HL-60 (cell line): ENCODE measurements around the gene MAPK1.

Source experiments
- DNase-seq, 2 experiments: peaks; one replicate each; pipeline ENCODE4 v3.0.0-alpha.2; 2010 to 2020; ENCODE audit warnings: low read depth in 1 of 2, low spot score in 1 of 2
- H3K27ac ChIP-seq: fragments of 250-450 bp; sonication (Bioruptor Pico); replicated peaks from 2 replicates; pipeline ENCODE4 v1.5.1; 2020; ENCODE audit warnings: mild to moderate bottlenecking, moderate library complexity
- H3K27me3 ChIP-seq: fragments of 250-450 bp; sonication (Bioruptor Pico); 2 replicates; pipeline ENCODE4 v1.5.1; 2021; ENCODE audit warnings: mild to moderate bottlenecking, moderate library complexity; ENCODE audit not compliant: insufficient read depth, poor library complexity, severe bottlenecking
- H3K4me3 ChIP-seq: replicated peaks from 2 replicates; pipeline ENCODE4 v1.5.1; 2011; ENCODE audit warnings: mild to moderate bottlenecking, control low read depth, low read length; ENCODE audit not compliant: insufficient read depth
- CTCF ChIP-seq: IDR thresholded peaks from one replicate; pipeline ENCODE4 v1.5.1; 2011; ENCODE audit warnings: low read length, control low read depth, inconsistent platforms; ENCODE audit not compliant: insufficient read depth
- GABPA ChIP-seq: IDR thresholded peaks from 2 replicates; pipeline ENCODE4 v1.6.1; 2012; ENCODE audit warnings: low read depth
- POLR2AphosphoS5 ChIP-seq: IDR thresholded peaks from 2 replicates; pipeline ENCODE4 v1.6.1; 2012; ENCODE audit warnings: low read depth
- REST ChIP-seq: IDR thresholded peaks from 2 replicates; pipeline ENCODE4 v1.6.1; 2012; ENCODE audit warnings: low read depth; ENCODE audit not compliant: insufficient replicate concordance
- SPI1 ChIP-seq: IDR thresholded peaks from 2 replicates; pipeline ENCODE4 v1.6.1; 2012; ENCODE audit warnings: low read depth, mild to moderate bottlenecking, borderline replicate concordance

MAPK1 gene

GRCh38 chr22:21778705-21779363, 88.6 kb downstream of the MAPK1 start:
- Histone ChIP-seq H3K27me3 (no peaks in the 10 kb centered on the region), H3K4me3 (no peak overlapping the region), H3K27ac (no peak overlapping the region)
- DNase-seq: no peak
- no peak for TF ChIP-seq POLR2AphosphoS5
- TF ChIP-seq SPI1: no peak
- TF ChIP-seq GABPA: no peak
- no peak for TF ChIP-seq CTCF
- no peak for TF ChIP-seq REST

DNA sequence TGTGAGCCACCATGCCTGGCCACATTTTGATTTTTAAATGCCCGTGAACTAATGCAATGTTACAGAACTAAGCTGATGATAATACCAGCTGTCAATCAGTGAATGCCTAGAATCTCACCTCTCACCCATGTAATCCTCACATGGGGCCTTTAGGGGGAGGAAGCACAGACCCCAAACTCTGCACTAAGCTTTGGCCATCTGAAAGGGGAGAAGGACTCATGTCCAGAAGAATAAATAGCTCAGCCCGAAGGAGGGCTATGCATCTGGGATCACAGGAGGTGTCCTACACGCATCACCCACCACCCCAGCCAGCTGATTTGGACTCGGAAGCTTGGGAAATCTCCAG, 95.8 kb downstream of the MAPK1 start:
- no peak for DNase-seq
- H3K4me3 ChIP-seq: no peak overlapping the region
- no peaks in the 10 kb centered on the region for H3K27me3 ChIP-seq
- H3K27ac ChIP-seq: peak overlapping the region; percentile 57
- no peak for TF ChIP-seq SPI1
- TF ChIP-seq POLR2AphosphoS5: no peak
- no peak for TF ChIP-seq REST
- no peak for TF ChIP-seq CTCF
- TF ChIP-seq GABPA: no peak

GRCh38 chr22:21768435-21768834, 99.0 kb downstream of the MAPK1 start:
- Histone ChIP-seq H3K27ac (peak overlapping the region; percentile 73), H3K27me3 (no peaks in the 10 kb centered on the region), H3K4me3 (no peak overlapping the region)
- no peak for DNase-seq
- TF ChIP-seq SPI1: no peak
- TF ChIP-seq GABPA: no peak
- no peak for TF ChIP-seq REST
- no peak for TF ChIP-seq CTCF
- TF ChIP-seq POLR2AphosphoS5: no peak
